MM.1S (cell line): ENCODE results near the gene PALD1.

Experiments
- DNase-seq: peaks from one replicate; pipeline ENCODE4 v3.0.0-alpha.2; 2015
- H2AFZ ChIP-seq: fragments of 300-600 bp; sonication (generic); 2 replicates; pipeline ENCODE4 v1.6.0; 2016; ENCODE audit warnings: antibody characterized with exemption, low read length
- H3F3A ChIP-seq: fragments of 300-600 bp; sonication (generic); 2 replicates; pipeline ENCODE4 v1.6.1; 2016; ENCODE audit warnings: mild to moderate bottlenecking, antibody characterized with exemption, low read length, moderate library complexity, mixed read lengths; ENCODE audit not compliant: insufficient read depth
- H3K27ac ChIP-seq: fragments of 300-600 bp; sonication (generic); 2 replicates; pipeline ENCODE4 v1.5.1; 2016; ENCODE audit warnings: mild to moderate bottlenecking, low read length
- H3K27me3 ChIP-seq: fragments of 300-600 bp; sonication (generic); replicated peaks from 2 replicates; pipeline ENCODE4 v1.6.0; 2016; ENCODE audit warnings: low read length; ENCODE audit not compliant: insufficient read depth
- H3K36me3 ChIP-seq: fragments of 300-600 bp; sonication (generic); replicated peaks from 2 replicates; pipeline ENCODE4 v1.6.1; 2016; ENCODE audit warnings: mild to moderate bottlenecking, low read length, mixed read lengths; ENCODE audit not compliant: insufficient read depth
- H3K4me1 ChIP-seq: fragments of 300-600 bp; sonication (generic); 2 replicates; pipeline ENCODE4 v1.6.1; 2016; ENCODE audit warnings: low read length, mixed read lengths
- H3K4me2 ChIP-seq: fragments of 300-600 bp; sonication (generic); 2 replicates; pipeline ENCODE4 v1.6.0; 2016; ENCODE audit warnings: low read depth, low read length
- H3K4me3 ChIP-seq: fragments of 300-600 bp; sonication (generic); 2 replicates; pipeline ENCODE4 v1.5.1; 2016; ENCODE audit warnings: low read length, mixed read lengths
- H3K79me2 ChIP-seq: fragments of 300-600 bp; sonication (generic); 2 replicates; pipeline ENCODE4 v1.6.1; 2016; ENCODE audit warnings: mixed run types, low read length, mixed read lengths
- H3K9ac ChIP-seq: fragments of 300-600 bp; sonication (generic); 2 replicates; pipeline ENCODE4 v1.6.1; 2016; ENCODE audit warnings: low read length, mixed read lengths
- H3K9me2 ChIP-seq: fragments of 300-600 bp; sonication (generic); replicated peaks from 2 replicates; pipeline ENCODE4 v1.6.1; 2016; ENCODE audit warnings: mild to moderate bottlenecking, low read length, mixed read lengths; ENCODE audit not compliant: insufficient read depth
- H3K9me3 ChIP-seq: fragments of 300-600 bp; sonication (generic); replicated peaks from 2 replicates; pipeline ENCODE4 v1.6.1; 2016; ENCODE audit warnings: mild to moderate bottlenecking, low read length, mixed read lengths; ENCODE audit not compliant: insufficient read depth
- H4K20me1 ChIP-seq: fragments of 300-600 bp; sonication (generic); 2 replicates; pipeline ENCODE4 v1.6.1; 2016; ENCODE audit warnings: mild to moderate bottlenecking, low read length, moderate library complexity, mixed read lengths; ENCODE audit not compliant: insufficient read depth
- CTCF ChIP-seq: fragments of 300-600 bp; sonication (generic); IDR thresholded peaks from 2 replicates; pipeline ENCODE4 v1.5.1; 2016; ENCODE audit warnings: antibody characterized with exemption, low read length, mixed read lengths
- EZH2 ChIP-seq: fragments of 300-600 bp; sonication (generic); optimal IDR thresholded peaks from 2 replicates; pipeline ENCODE3; 2017; ENCODE audit warnings: low read depth, mild to moderate bottlenecking, antibody characterized with exemption, low read length, mixed read lengths
- EZH2phosphoT487 ChIP-seq: fragments of 300-600 bp; sonication (generic); IDR thresholded peaks from 2 replicates; pipeline ENCODE4 v1.6.1; 2018; ENCODE audit warnings: antibody characterized with exemption, low read length

PALD1 gene

GRCh38 chr10:70561558-70561957 lies 83.0 kb downstream of the PALD1 start:
- no peak overlapping the region for H3K27ac ChIP-seq

GRCh38 chr10:70562036-70562755 lies 83.6 kb downstream of the PALD1 start:
- no peak overlapping the region for H2AFZ ChIP-seq
- H3K4me3 ChIP-seq: no peak overlapping the region
- H3K4me2 ChIP-seq: no peak overlapping the region
- TF ChIP-seq EZH2 (no peak), CTCF (no peak), EZH2phosphoT487 (no peak)
- no peaks in the 10 kb centered on the region for H3K9me2 ChIP-seq
- 0 out of 2 replicates have a peak, but pooled peaks cover 6% of the 10 kb centered on the region for H3K79me2 ChIP-seq
- H3K4me1 ChIP-seq: no peaks in the 10 kb centered on the region
- no peak for DNase-seq
- H3K27me3 ChIP-seq: no peaks in the 10 kb centered on the region
- no peaks in the 10 kb centered on the region; the same call in 1 of the 2 replicates for H3K36me3 ChIP-seq
- H4K20me1 ChIP-seq: no peaks in the 10 kb centered on the region
- no peaks in the 10 kb centered on the region for H3F3A ChIP-seq
- H3K9me3 ChIP-seq: no peaks in the 10 kb centered on the region
- H3K9ac ChIP-seq: no peak overlapping the region
- H3K27ac ChIP-seq: no peak overlapping the region

More at GRCh38 chr10:70561558-70561957, 83.0 kb downstream of the PALD1 start:
- Histone ChIP-seq H3F3A (no peaks in the 10 kb centered on the region), H3K9ac (no peak overlapping the region), H4K20me1 (no peaks in the 10 kb centered on the region), H2AFZ (no peak overlapping the region), H3K4me3 (no peak overlapping the region), H3K27me3 (no peaks in the 10 kb centered on the region), H3K4me1 (no peaks in the 10 kb centered on the region), H3K4me2 (no peak overlapping the region), H3K79me2 (0 out of 2 replicates have a peak, but pooled peaks cover 6% of the 10 kb centered on the region), H3K9me2 (no peaks in the 10 kb centered on the region), H3K9me3 (no peaks in the 10 kb centered on the region), H3K36me3 (no peaks in the 10 kb centered on the region; the same call in 1 of the 2 replicates)
- TF ChIP-seq CTCF (no peak), EZH2 (no peak), EZH2phosphoT487 (no peak)
- no peak for DNase-seq

GRCh38 chr10:70563230-70563629 lies 84.7 kb downstream of the PALD1 start:
- Histone ChIP-seq H3K27ac (no peak overlapping the region), H3K9ac (no peak overlapping the region), H3K4me1 (no peaks in the 10 kb centered on the region), H4K20me1 (no peaks in the 10 kb centered on the region), H2AFZ (no peak overlapping the region), H3K79me2 (0 out of 2 replicates have a peak, but pooled peaks cover 6% of the 10 kb centered on the region), H3K27me3 (no peaks in the 10 kb centered on the region), H3K9me2 (no peaks in the 10 kb centered on the region), H3K36me3 (no peaks in the 10 kb centered on the region; the same call in 1 of the 2 replicates), H3F3A (no peaks in the 10 kb centered on the region), H3K9me3 (no peaks in the 10 kb centered on the region), H3K4me2 (no peak overlapping the region), H3K4me3 (no peak overlapping the region)
- DNase-seq: no peak
- no peak for TF ChIP-seq EZH2phosphoT487
- no peak for TF ChIP-seq EZH2
- TF ChIP-seq CTCF: no peak
